ENCODE results near the gene GXYLT2. TPM values are rescaled to one million over a fixed set of nuclear protein-coding genes. Genes with fewer than 3 reads are reported as not detected.

GXYLT2 gene
- total RNA-seq, 1 experiment from 2014 or later, result not detected

- Histone ChIP-seq H3K9me3 (ENCODE audit: low read length) (no peaks in the 10 kb centered on the region), H3K79me2 (ENCODE audit: low read length) (no peaks in the 10 kb centered on the region), H3K9ac (ENCODE audit: low read length) (no peak overlapping the region), H3K4me2 (ENCODE audit: low read depth, low read length, poor library complexity, severe bottlenecking) (peak overlapping the region; percentile 52), H3K9me2 (replicated peaks; ENCODE audit: insufficient read depth, low read length) (no peaks in the 10 kb centered on the region), H3K4me1 (ENCODE audit: low read length) (peaks cover 18% of the 10 kb centered on the region), H3K27me3 (ENCODE audit: low read length) (no peaks in the 10 kb centered on the region), H4K20me1 (ENCODE audit: insufficient read depth, low read depth, low read length) (no peaks in the 10 kb centered on the region), H2AFZ (ENCODE audit: low read length) (no peak overlapping the region), H3K27ac (ENCODE audit: low read length) (no peak overlapping the region), H3K4me3 (ENCODE audit: low read length) (no peak overlapping the region), H3K36me3 (ENCODE audit: insufficient read depth, low read length) (no peaks in the 10 kb centered on the region)
- peak; percentile 76 for DNase-seq
Measured at GRCh38 chr3:72976281-72976741, 88.5 kb downstream of the GXYLT2 start.

- Histone ChIP-seq H3K9me3 (ENCODE audit: low read length) (no peaks in the 10 kb centered on the region), H3K27ac (ENCODE audit: low read length) (no peak overlapping the region), H3K4me2 (ENCODE audit: low read depth, low read length, poor library complexity, severe bottlenecking) (peak overlapping the region; percentile 52), H2AFZ (ENCODE audit: low read length) (no peak overlapping the region), H3K4me3 (ENCODE audit: low read length) (no peak overlapping the region), H3K4me1 (ENCODE audit: low read length) (peaks cover 18% of the 10 kb centered on the region), H3K79me2 (ENCODE audit: low read length) (no peaks in the 10 kb centered on the region), H3K9me2 (replicated peaks; ENCODE audit: insufficient read depth, low read length) (no peaks in the 10 kb centered on the region), H4K20me1 (ENCODE audit: insufficient read depth, low read depth, low read length) (no peaks in the 10 kb centered on the region), H3K27me3 (ENCODE audit: low read length) (no peaks in the 10 kb centered on the region), H3K36me3 (ENCODE audit: insufficient read depth, low read length) (no peaks in the 10 kb centered on the region), H3K9ac (ENCODE audit: low read length) (no peak overlapping the region)
- no peak for DNase-seq
Measured at GRCh38 chr3:72977060-72977808, 89.4 kb downstream of the GXYLT2 start.

GRCh38 chr3:72982609-72983366 lies 94.9 kb downstream of the GXYLT2 start:
- no peaks in the 10 kb centered on the region for H3K79me2 ChIP-seq (ENCODE audit: low read length)

GRCh38 chr3:72985576-72985975 lies 97.7 kb downstream of the GXYLT2 start:
- Histone ChIP-seq H3K36me3 (ENCODE audit: insufficient read depth, low read length) (no peaks in the 10 kb centered on the region), H3K9me3 (ENCODE audit: low read length) (peaks cover 4% of the 10 kb centered on the region; the same call in 1 of the 2 replicates), H3K4me3 (ENCODE audit: low read length) (no peak overlapping the region), H2AFZ (ENCODE audit: low read length) (no peak overlapping the region), H3K27ac (ENCODE audit: low read length) (no peak overlapping the region), H3K9me2 (replicated peaks; ENCODE audit: insufficient read depth, low read length) (no peaks in the 10 kb centered on the region), H3K4me2 (ENCODE audit: low read depth, low read length, poor library complexity, severe bottlenecking) (no peak overlapping the region), H3K27me3 (ENCODE audit: low read length) (no peaks in the 10 kb centered on the region), H3K4me1 (ENCODE audit: low read length) (peaks cover 5% of the 10 kb centered on the region), H3K79me2 (ENCODE audit: low read length) (no peaks in the 10 kb centered on the region), H3K9ac (ENCODE audit: low read length) (no peak overlapping the region), H4K20me1 (ENCODE audit: insufficient read depth, low read depth, low read length) (no peaks in the 10 kb centered on the region)
- no peak for DNase-seq

More at GRCh38 chr3:72982609-72983366, 94.9 kb downstream of the GXYLT2 start:
- Histone ChIP-seq H3K27ac (ENCODE audit: low read length) (no peak overlapping the region), H3K9me2 (replicated peaks; ENCODE audit: insufficient read depth, low read length) (no peaks in the 10 kb centered on the region), H3K4me2 (ENCODE audit: low read depth, low read length, poor library complexity, severe bottlenecking) (no peak overlapping the region), H3K4me1 (ENCODE audit: low read length) (peaks cover 5% of the 10 kb centered on the region), H3K9me3 (ENCODE audit: low read length) (peaks cover 4% of the 10 kb centered on the region; the same call in 1 of the 2 replicates), H3K36me3 (ENCODE audit: insufficient read depth, low read length) (no peaks in the 10 kb centered on the region), H2AFZ (ENCODE audit: low read length) (no peak overlapping the region), H3K27me3 (ENCODE audit: low read length) (no peaks in the 10 kb centered on the region), H4K20me1 (ENCODE audit: insufficient read depth, low read depth, low read length) (no peaks in the 10 kb centered on the region), H3K4me3 (ENCODE audit: low read length) (no peak overlapping the region), H3K9ac (ENCODE audit: low read length) (no peak overlapping the region)
- DNase-seq, result peak; percentile 48

GRCh38 chr3:72990701-72991395 lies 103.0 kb downstream of the GXYLT2 start:
- Histone ChIP-seq H3K27ac (ENCODE audit: low read length) (no peak overlapping the region), H3K79me2 (ENCODE audit: low read length) (no peaks in the 10 kb centered on the region), H3K36me3 (ENCODE audit: insufficient read depth, low read length) (no peaks in the 10 kb centered on the region), H3K27me3 (ENCODE audit: low read length) (no peaks in the 10 kb centered on the region), H3K9ac (ENCODE audit: low read length) (no peak overlapping the region), H4K20me1 (ENCODE audit: insufficient read depth, low read depth, low read length) (no peaks in the 10 kb centered on the region), H2AFZ (ENCODE audit: low read length) (no peak overlapping the region), H3K4me1 (ENCODE audit: low read length) (no peaks in the 10 kb centered on the region), H3K9me2 (replicated peaks; ENCODE audit: insufficient read depth, low read length) (no peaks in the 10 kb centered on the region), H3K4me2 (ENCODE audit: low read depth, low read length, poor library complexity, severe bottlenecking) (no peak overlapping the region), H3K4me3 (ENCODE audit: low read length) (no peak overlapping the region), H3K9me3 (ENCODE audit: low read length) (no peaks in the 10 kb centered on the region)
- DNase-seq, result no peak

GRCh38 chr3:72991522-72991921 lies 103.7 kb downstream of the GXYLT2 start:
- H3K4me3 ChIP-seq (ENCODE audit: low read length), result no peak overlapping the region
- H3K27ac ChIP-seq (ENCODE audit: low read length), result no peak overlapping the region
- no peaks in the 10 kb centered on the region for H3K27me3 ChIP-seq (ENCODE audit: low read length)
- no peak for DNase-seq
- no peaks in the 10 kb centered on the region for H3K9me2 ChIP-seq (replicated peaks; ENCODE audit: insufficient read depth, low read length)
- no peak overlapping the region for H2AFZ ChIP-seq (ENCODE audit: low read length)
- H3K9ac ChIP-seq (ENCODE audit: low read length), result no peak overlapping the region
- H4K20me1 ChIP-seq (ENCODE audit: insufficient read depth, low read depth, low read length), result no peaks in the 10 kb centered on the region
- no peak overlapping the region for H3K4me2 ChIP-seq (ENCODE audit: low read depth, low read length, poor library complexity, severe bottlenecking)
- no peaks in the 10 kb centered on the region for H3K79me2 ChIP-seq (ENCODE audit: low read length)
- H3K9me3 ChIP-seq (ENCODE audit: low read length), result no peaks in the 10 kb centered on the region
- peaks cover 5% of the 10 kb centered on the region for H3K4me1 ChIP-seq (ENCODE audit: low read length)
- H3K36me3 ChIP-seq (ENCODE audit: insufficient read depth, low read length), result no peaks in the 10 kb centered on the region

GRCh38 chr3:72993391-72993790 lies 105.5 kb downstream of the GXYLT2 start:
- H4K20me1 ChIP-seq (ENCODE audit: insufficient read depth, low read depth, low read length), result peaks cover 15% of the 10 kb centered on the region
- H3K4me1 ChIP-seq (ENCODE audit: low read length), result peaks cover 12% of the 10 kb centered on the region
- no peaks in the 10 kb centered on the region for H3K9me3 ChIP-seq (ENCODE audit: low read length)
- no peak overlapping the region for H3K4me2 ChIP-seq (ENCODE audit: low read depth, low read length, poor library complexity, severe bottlenecking)
- no peak overlapping the region for H3K27ac ChIP-seq (ENCODE audit: low read length)
- peaks cover 2% of the 10 kb centered on the region; the same call in 1 of the 2 replicates for H3K36me3 ChIP-seq (ENCODE audit: insufficient read depth, low read length)
- H3K4me3 ChIP-seq (ENCODE audit: low read length), result no peak overlapping the region
- no peak overlapping the region for H2AFZ ChIP-seq (ENCODE audit: low read length)
- H3K9me2 ChIP-seq (replicated peaks; ENCODE audit: insufficient read depth, low read length), result no peaks in the 10 kb centered on the region
- DNase-seq, result no peak
- no peak overlapping the region for H3K9ac ChIP-seq (ENCODE audit: low read length)
- H3K79me2 ChIP-seq (ENCODE audit: low read length), result peaks cover 16% of the 10 kb centered on the region
- H3K27me3 ChIP-seq (ENCODE audit: low read length), result no peaks in the 10 kb centered on the region

GRCh38 chr3:72995337-72995736 lies 107.5 kb downstream of the GXYLT2 start:
- H3K27ac ChIP-seq (ENCODE audit: low read length), result no peak overlapping the region
- no peaks in the 10 kb centered on the region for H3K27me3 ChIP-seq (ENCODE audit: low read length)
- no peak overlapping the region for H2AFZ ChIP-seq (ENCODE audit: low read length)
- peaks cover 31% of the 10 kb centered on the region for H3K4me1 ChIP-seq (ENCODE audit: low read length)
- H3K9ac ChIP-seq (ENCODE audit: low read length), result no peak overlapping the region
- H3K79me2 ChIP-seq (ENCODE audit: low read length), result peaks cover 35% of the 10 kb centered on the region
- no peak overlapping the region for H3K4me2 ChIP-seq (ENCODE audit: low read depth, low read length, poor library complexity, severe bottlenecking)
- DNase-seq, result no peak
- no peak overlapping the region for H3K4me3 ChIP-seq (ENCODE audit: low read length)
- peaks cover 34% of the 10 kb centered on the region for H4K20me1 ChIP-seq (ENCODE audit: insufficient read depth, low read depth, low read length)
- peaks cover 22% of the 10 kb centered on the region; the same call in 1 of the 2 replicates for H3K36me3 ChIP-seq (ENCODE audit: insufficient read depth, low read length)
- H3K9me2 ChIP-seq (replicated peaks; ENCODE audit: insufficient read depth, low read length), result no peaks in the 10 kb centered on the region
- H3K9me3 ChIP-seq (ENCODE audit: low read length), result no peaks in the 10 kb centered on the region
